Measurements from ENCODE around the gene GPATCH2L.

GPATCH2L gene

GRCh38 chr14:76203086-76204001 is 51.6 kb downstream of the GPATCH2L start:
- DNase-seq: no peak

DNA sequence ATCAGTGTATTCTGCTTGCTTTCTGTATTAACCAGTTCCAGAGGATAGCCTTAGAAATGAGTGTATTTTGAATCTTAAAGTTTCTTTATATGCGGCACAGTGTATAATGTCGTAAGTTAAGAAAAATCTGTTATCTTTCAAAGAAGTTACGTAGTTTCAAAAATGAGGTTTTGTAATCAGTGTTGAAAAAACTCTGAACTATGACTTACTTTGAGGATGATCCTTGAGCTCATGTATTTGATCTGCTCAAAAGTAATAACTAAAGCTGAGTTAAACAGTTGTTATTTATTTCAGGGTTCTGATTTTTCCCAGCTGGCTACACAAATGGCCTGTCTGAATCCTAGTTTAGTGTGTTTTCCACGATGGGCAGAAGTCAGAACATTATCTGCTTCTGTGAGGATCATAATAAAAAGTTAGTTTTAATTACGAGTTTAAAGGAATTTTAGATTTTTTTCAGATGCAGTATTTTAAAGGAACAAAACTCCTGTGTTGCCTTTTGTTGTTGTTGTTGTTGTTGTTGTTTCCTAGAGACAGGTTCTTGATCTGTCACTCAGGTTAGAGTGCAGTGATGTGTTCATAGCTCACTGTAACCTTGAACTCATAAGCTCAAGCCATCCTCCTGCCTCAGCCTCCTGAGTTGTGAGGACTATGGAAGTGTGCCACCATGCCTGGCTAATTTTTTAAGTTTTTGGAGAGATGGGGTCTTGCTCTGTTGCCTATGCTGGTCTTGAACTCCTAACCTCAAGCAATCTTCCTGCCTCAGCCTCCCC is 52.9 kb downstream of the GPATCH2L start:
- DNase-seq: no peak

DNA sequence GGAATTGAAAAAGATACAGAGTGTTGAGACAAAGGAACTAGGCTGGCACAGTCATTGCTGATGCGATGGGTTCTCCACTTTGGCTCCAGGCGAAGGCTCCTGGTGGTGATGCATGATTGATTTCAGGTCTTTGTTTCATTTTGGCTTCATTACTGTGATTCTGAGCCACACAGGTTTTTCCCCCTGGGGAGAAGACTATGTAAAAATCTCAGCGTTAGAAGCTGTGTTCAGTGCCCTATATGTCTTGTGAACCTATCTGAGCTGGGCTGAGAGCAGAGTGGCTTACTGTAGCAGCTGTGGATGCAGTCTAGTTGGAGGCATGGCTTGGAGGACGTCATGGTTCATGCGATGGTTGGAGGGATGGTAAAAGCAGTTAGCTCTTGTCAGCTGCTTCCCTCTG is 54.0 kb downstream of the GPATCH2L start:
- no peak for DNase-seq

DNA sequence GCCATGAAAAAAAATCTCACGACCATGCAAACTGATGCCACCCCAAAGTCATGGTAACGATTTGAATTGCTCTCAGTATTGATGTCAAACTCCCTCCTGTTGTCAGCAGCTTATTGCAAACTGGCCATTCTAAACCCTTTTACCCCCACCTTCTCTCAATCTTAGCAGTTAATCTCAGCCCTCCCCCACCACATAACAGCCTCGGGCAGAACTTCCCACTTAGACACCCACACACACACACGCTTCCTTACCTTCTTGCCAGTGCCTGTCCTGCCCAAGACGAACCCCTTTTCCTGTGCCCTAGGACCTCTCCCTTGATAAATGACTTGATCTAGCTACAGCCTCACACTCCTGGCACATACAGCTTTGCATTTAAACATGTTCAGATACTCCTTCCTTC is 56.6 kb downstream of the GPATCH2L start:
- DNase-seq: no peak

DNA sequence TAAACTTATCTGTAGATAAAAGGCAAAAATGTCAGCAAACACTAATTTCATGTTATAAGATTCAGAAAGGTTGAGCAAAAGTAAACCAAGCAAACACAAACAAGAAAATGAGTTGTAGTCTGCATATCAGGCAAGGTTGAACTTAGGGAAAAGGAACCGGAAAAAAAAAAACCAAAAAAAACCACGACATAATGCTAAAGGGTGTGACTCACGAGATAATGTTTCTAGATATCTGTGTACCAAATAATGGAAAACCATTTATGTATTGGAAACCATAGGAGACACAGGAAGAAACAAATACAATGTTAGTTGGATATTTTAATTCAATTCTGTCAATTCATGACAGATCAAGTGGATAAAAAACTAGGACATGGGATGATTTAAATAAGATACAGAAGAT is 60.5 kb downstream of the GPATCH2L start:
- DNase-seq: no peak

- DNase-seq: no peak
Observed at GRCh38 chr14:76217179-76217578, 65.5 kb downstream of the GPATCH2L start.

GRCh38 chr14:76218662-76219061 is 66.9 kb downstream of the GPATCH2L start:
- DNase-seq: no peak

DNA sequence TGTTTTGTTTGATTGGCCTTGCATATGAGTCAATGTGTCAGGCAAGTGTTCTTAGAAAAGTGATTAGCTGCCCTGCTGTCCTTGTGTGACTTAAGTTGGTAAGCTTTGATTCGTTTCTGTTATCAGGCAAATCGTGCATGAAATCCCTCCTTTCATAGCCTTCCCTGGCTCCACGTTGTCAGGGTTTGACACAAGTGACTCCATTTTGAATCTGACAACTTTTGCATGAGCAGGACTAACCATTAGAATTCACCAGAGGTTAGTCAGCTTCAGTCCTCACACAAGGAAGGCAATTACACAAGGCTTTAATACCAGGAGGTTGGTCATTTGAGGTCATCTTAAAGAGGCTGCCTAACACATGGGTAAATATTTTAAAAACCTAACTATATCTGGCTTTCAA is 68.2 kb downstream of the GPATCH2L start:
- DNase-seq: no peak

GRCh38 chr14:76227450-76228050 is 75.8 kb downstream of the GPATCH2L start:
- DNase-seq: no peak

- no peak for DNase-seq
Observed at GRCh38 chr14:76228138-76228537, 76.4 kb downstream of the GPATCH2L start.

GRCh38 chr14:76232800-76233199 is 81.1 kb downstream of the GPATCH2L start:
- no peak for DNase-seq

DNA sequence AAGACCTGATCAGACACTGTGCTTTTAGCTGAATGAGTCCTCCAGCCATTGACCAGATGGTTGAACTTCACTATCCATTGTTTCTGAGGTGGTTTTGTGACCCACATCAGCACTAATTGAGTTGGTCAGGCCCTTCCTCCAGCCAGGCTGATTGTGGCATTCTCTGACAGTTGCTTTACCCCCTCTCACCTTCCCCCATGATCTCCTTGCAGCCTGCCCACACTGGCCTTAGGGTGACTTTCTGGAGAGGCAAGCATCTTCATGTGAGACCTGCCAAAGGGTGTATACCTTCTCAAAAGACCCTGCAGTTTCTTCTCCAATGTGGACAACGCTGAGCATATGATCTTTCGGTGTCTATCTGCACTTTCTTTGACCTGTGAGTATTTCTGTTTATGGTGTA is 83.9 kb downstream of the GPATCH2L start:
- DNase-seq: no peak

- DNase-seq: no peak
Observed at GRCh38 chr14:76236172-76237130, 84.7 kb downstream of the GPATCH2L start.

DNA sequence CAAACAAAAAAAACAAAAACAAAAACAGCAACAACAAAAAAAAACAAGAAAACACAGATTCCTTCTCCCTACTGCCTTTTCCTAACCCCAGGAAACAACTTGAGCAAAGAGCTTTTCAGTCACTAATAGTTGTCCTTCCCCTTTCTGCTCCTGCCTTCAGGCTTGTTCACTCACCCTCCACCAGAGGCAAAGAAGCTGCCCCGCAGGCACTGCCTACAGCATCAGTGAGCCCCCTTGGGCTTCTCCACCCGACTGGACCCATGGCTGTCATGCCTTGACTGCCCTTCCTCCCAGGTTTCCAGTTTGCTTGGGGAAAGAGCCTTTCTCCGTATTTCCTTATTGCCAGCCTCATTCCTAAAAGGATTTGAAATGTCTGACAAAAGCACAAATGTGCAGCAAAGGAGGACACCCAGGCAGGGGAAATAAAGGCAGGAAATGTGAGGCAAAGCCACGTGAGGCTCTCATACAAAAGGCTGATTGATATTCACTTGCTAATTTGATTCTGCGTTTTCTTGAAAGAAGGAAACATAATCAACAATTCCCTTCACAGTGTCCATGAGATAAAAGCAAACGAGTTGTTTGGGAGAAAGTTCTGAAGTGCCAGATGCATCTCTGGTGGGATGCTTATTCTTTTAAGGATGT is 85.7 kb downstream of the GPATCH2L start:
- no peak for DNase-seq

- DNase-seq: no peak
Observed at GRCh38 chr14:76245097-76245496, 93.4 kb downstream of the GPATCH2L start.

- DNase-seq: no peak
Observed at GRCh38 chr14:76250302-76250701, 98.6 kb downstream of the GPATCH2L start.

DNA sequence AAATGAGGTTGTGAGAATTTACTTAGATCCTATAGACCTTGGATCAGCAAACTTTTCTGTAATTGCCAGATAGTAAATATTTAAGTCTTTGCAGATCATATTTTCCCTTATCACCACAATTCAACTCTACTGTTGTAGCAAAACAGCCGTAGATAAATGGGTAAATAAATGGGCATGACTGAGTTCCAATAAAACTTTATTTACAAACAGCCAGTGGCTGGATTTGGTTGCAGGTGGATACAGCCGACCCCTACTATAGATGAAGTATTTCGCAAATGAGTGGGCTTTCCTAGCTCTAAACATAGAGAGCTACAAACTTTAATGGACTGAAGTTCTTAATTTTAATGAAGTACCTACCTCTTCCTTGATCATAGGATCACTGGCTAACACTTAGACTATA is 100.7 kb downstream of the GPATCH2L start:
- no peak for DNase-seq

- no peak for DNase-seq
Observed at GRCh38 chr14:76253111-76253510, 101.4 kb downstream of the GPATCH2L start.

DNA sequence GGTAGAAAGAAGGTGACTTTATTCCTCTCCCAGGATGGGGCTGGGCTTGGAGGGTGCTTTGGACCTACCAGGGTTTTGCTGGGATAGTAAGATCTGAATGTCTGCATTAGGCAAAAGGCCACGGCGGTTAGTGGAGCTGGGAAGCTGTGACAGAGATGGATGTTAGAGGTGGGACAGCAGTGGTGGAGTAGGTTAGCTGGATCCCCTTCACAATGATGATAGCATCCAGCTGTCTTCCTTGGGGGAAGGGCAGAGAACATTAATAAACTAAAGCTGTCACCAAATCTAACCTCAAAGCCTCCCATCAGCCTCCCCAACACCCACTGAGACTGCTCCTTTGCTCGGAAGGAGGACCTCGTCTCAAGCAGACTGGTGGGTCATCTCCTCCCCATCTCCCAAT is 104.8 kb downstream of the GPATCH2L start:
- DNase-seq: no peak

DNA sequence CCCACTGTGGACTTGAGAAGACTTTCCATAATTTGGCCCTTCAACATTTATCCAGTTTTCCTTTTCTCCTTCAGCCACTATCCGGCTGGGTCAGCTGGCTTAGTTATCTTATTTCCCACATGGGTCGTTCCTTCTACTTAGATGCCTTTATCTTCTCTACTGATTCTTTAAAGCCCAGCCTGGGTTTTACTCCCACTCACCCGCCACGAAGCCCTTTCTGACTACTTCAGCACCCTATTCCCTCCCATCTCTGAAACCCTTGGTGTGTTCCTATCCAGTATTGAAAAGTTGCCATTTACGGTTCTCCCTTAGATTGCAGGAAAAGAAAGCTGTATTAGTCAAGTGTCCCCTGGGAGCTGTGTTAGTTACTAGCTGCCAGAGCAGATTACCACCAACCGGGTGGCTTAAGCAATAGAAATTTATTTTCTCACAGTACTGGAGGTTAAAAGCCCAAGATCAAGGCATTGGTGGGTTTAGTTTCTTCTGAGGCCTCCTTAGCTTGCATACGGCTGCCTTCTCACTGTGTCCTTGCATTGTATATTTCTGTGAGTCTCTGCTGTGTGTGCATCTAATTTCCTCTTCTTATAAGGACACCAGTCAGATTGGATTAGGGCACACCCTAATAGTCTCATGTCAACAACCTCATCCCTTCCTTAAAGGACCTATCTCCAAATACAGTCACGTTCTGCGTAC is 105.5 kb downstream of the GPATCH2L start:
- DNase-seq: no peak

DNA sequence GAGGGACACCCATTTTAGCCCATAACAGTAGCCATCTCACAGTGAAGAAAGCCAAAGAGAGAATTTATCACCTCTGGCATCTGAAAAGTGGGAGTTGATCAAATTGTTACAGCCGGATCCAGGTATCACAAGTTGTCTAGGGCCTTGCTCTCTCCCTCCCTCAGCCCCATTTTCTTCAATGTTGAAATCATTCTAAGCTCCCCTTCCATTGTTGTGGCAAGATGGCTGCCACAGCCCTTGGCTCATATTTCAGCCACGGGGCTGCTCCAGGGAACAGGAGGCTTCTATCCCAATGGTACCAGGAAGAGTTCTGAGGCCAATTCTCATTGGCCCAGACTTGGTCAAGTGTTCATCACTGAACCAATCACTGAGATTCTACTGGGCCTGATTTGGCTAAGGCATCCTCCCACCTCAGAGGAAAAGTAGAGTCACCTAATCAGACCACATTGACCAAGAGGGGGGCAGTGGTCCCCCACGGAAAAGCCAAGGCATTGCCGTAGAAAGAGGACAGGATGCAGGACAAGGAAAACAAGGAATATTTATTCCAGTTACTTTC is 106.2 kb downstream of the GPATCH2L start:
- DNase-seq: no peak

Measured in NCI-H187 treated with DMSO at 0.1 percent for 48 hours (cell line).